Dedifferentiated amniotic fluid mesenchymal stem cell (primary cell): ENCODE results near the gene PREP.
A peak's percentile ranks its signal among the peaks of the same experiment; 100 is the strongest.

Source experiments
- DNase-seq: peaks from one replicate; pipeline ENCODE4 v3.0.0-alpha.2; 2016; ENCODE audit errors: extremely low spot score

Gene PREP

GRCh38 chr6:105397987-105398386, 4.9 kb downstream of the PREP start:
- no peak for DNase-seq

DNA sequence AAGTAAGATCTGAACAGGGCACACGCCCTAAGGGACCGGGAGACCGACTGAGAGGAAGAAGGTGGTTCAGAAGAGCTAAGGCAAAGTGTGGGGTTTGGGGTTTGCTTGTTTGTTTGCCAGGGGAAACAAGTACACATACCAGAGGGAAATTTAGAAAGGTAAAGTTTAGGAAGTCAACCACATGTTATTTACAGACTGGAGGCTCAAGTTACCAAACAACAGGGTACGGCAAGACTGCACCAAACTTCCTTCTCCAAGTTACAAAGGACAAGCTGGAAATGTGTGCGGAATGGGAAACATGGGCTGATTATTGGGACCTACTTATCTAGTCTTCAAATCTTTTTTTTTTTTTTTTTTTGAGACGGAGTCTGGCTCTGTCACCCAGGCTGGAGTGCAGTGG, 11.2 kb downstream of the PREP start:
- no peak for DNase-seq

DNA sequence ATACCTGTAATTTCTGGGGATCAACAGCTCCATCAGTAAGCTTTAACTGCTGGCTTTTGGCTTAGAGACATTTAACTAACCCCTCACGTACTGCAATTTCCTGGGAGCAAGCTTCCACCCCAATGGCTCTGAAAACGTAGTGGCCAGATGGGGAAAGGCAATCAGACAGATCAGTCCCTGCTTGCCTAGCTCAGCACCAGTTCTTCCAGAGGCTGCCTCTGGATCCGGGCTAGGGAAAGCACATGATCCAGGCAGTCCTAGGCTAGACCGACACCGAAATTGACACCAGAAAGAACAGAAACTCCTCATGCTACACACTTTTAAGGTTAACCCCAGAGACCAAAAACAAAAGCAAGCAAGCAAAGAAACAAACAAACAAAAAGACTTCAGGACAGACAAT, 13.3 kb downstream of the PREP start:
- no peak for DNase-seq

DNA sequence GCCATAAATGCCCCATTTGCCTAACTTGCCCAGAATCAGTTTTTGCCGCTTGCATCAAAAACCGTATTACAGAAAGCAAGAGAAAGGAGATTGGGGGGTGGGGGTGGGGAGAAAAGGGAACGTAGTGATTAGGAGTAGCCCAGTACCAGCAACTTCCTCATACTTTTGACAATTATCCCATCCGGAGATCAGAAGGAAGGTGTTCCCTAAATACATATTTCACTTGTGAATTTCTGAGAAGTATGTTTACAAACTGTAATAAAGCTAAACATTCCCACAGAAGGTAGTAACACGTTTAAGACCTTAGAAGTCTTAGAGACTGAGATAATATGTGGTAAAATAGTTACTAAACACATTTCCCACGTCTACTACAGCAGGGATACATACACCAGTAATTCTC, 14.5 kb downstream of the PREP start:
- DNase-seq = no peak

DNA sequence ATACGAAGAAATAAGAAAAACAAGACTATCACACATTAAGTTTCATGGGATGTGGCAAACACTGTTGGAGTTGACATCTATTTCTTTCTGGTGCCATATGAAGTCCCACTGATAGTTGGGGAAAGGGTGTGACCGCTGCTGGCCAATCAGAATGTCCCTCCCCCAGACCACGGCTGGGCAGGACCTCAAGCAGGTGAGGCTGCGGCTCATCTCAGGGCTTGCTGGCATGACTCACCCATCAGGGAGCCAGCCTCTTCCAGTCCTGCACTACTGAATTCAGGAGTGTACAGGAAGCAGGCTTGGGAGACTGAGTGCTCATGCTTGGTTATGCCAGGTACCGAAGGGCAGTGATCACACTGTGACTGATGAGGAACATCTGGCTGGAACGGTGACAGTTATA, 18.9 kb downstream of the PREP start:
- DNase-seq = no peak

GRCh38 chr6:105382958-105383357, 19.9 kb downstream of the PREP start:
- no peak for DNase-seq

DNA sequence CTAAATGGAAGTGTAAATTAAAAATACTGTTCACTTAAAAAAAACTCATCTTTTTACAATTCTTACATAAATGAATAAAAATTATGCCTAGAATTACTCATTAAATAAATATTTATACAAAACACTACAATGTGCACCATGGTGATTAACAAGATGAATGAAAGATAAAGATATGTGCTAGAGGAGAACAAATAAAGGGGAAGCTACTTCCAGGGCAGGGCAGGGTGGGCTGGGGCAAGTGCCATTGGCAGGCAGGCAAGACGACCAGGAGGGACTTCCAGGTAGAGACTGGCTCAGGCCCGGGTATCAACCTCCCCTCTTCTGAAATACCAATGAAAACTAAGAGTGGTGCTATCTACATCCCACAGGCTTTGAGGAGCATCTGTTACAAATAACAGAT, 20.4 kb downstream of the PREP start:
- DNase-seq = no peak

- no peak for DNase-seq
These were observed 22.2 kb downstream of the PREP start for GRCh38 chr6:105380634-105381033.

DNA sequence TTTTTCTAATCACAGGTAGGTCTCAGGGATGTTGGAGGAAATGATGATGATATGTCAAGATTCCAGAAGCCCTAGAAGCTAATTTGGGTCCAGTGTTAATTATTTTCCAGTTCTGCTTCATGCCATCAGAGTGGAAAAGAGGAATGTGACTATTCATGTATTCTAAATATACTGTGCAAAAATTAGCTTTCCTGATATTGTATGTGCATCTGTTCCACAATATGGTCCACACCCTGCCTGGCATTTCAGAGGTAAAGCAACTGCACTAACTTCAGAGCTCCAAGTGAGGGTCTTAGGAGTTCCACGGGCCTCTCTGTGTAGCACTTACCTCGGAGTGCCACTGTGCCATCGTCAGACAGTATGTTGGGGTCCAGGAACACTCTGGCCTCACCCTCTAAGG, 27.1 kb downstream of the PREP start:
- no peak for DNase-seq

GRCh38 chr6:105374010-105374420, 28.9 kb downstream of the PREP start:
- DNase-seq = peak; percentile 42

DNA sequence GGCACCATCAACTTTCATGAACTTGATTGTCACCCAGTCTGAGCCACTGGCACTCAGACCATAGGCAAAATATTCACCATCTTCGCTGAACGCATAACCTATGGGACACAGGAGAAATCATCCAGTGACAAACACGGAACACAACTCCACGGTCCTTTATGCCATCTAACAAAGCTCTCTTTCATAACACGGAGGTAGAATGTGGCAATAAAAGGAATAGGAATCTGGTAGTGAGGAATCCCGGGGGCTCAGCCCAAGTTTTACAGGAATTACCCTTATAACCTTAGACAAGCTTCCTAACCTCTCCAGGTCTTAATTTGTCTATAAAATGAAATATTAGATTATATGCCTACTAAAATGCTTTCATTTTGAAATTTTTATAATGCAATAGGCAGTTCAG, 29.4 kb downstream of the PREP start:
- no peak for DNase-seq

DNA sequence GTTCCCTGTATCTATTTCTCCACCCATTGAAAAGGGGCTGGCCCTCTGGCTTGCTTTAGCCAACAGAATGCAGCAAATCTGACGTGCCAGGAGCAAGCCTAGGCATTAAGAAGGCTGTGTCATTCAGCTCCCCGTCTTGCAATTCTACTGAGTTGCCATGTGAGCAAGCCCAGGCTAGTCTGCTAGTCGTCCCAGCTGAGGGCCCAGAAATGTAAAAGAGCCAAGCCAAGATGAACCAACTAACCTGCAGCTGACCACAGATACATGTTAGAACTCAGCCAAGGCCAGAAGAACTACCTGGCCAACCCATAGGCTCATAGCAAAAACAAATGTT, 30.1 kb downstream of the PREP start:
- DNase-seq = no peak

DNA sequence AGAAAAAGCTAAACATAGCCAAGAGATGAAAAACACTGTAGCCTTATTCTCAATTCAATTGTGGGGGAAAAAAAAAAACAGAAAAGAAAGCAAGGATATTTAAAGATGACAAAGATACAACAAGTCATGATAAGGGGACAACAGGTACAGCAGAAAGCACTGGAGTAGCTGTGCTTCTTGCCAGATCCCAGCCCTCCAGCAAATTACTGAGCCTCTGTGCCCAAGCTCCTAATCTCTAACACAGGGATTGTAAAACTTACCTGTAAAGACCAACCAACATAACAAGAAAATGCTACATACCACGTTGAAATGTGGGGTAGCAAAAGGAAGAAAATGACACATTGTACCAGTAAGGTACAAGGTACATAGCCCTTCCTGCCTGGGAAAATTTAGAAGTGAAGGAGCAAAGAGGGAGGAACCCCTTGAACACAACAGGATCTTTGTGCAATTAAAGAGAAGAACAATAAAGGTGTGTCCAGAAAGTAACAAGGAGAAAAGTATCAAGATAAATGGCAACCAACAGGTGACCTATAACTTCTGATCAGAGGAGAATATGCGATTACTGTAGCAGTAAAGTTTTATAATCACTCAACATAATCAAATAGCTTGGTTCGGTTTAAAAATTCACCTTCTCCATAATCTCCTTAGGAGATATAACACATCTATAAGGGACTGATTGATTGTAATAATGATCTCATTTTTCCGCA, 30.6 kb downstream of the PREP start:
- no peak for DNase-seq

GRCh38 chr6:105370351-105370750, 32.5 kb downstream of the PREP start:
- no peak for DNase-seq

DNA sequence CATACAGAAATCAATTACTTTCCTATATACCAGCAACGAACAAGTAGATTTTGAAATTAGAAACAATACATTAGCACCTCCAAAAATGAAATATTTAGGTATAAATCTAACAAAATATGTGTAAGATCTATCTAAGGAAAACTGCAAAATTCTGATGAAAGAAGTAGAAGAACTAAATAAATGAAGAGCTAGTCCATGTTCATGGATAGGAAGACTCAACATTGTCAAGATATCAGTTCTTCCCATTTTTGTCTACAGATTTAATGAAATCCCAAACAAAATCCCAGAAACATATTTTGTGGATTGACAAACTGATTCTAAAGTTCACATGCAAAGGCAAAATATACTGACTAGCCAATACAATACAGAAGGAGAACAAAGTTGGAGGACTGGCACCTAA, 33.7 kb downstream of the PREP start:
- no peak for DNase-seq

GRCh38 chr6:105364243-105364642, 38.6 kb downstream of the PREP start:
- DNase-seq = no peak

DNA sequence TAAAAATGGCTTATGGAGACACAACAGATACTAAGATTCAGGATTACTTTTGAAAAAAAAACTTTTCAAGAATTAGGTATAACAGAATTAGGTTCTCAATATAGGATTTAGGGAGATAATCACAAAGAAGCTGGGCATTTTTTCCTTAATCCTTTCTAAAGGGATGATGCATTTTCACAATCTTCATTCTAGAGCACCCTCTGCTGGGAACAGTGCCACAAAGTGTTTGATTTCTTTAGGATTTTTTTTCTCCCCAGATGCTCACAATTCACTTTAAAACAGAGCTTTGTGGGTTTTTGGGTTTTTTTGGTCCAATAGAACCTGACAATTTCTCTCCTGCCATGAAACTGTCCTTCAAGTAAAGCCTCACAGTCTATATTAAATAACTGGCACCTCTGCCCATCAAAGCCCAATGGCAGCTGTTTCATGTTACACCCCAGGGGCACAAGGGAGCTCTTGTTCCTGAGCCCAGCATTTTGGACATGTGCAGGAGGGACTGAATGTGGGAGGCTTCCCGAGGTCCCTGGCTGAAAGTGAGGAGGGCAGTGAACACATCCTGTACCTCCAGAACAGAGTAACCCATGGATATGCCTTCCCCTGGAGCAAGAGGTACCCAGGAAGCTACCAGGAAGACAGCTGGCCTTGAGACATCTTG, 39.7 kb downstream of the PREP start:
- DNase-seq = peak; percentile 42

- peak; percentile 83 for DNase-seq
These were observed 43.2 kb downstream of the PREP start for GRCh38 chr6:105359419-105360370.

- DNase-seq = no peak
These were observed 45.7 kb downstream of the PREP start for GRCh38 chr6:105357165-105357564.

- DNase-seq = no peak
These were observed 50.8 kb downstream of the PREP start for GRCh38 chr6:105352037-105352617.

GRCh38 chr6:105348897-105349296, 54.0 kb downstream of the PREP start:
- no peak for DNase-seq

DNA sequence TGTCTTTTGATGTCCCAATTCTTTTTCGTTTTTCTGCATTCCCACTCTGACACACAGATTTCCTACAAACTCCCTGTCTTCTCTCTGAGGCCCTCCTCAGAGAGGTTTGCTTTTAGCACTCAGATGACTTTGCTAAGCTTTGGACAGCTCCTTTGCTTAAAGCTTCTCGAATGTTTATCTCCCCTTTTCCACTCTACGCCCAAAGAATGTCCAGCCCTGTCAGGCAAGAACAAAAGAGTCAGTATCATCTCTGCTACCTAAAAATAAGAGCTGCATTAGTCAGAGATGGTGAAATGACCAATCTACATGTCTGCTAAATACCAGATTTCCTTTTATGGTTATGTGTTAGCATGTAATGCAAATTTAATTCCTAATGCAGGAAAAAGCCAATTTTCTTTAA, 56.8 kb downstream of the PREP start:
- peak; percentile 26 for DNase-seq
